H1 (cell line): Measurements from ENCODE around the gene PTPN21. TPM values are rescaled to one million over a fixed set of nuclear protein-coding genes. Genes with fewer than 3 reads are reported as not detected.

Experiments used
- CTCF ChIA-PET: fragments of 300-600 bp; sonication (Branson Sonifier 250); formaldehyde crosslinking; loops from one replicate; lab custom pipeline; 2021; ENCODE audit not compliant: partially characterized antibody; lab: Charles Lee
- POLR2A ChIA-PET: fragments of 300-600 bp; sonication (Branson Sonifier 250); formaldehyde crosslinking; loops from one replicate; lab custom pipeline; 2021; ENCODE audit warnings: inconsistent platforms; ENCODE audit not compliant: partially characterized antibody; lab: Charles Lee
- DNase-seq, 2 experiments: peaks; one replicate each; pipeline versions ENCODE4 v3.0.0 to v3.0.0-alpha.2; 2010 to 2022; ENCODE audit warnings: low spot score in 2 of 2, low read depth in 1 of 2, mixed read lengths in 1 of 2
- FAIRE-seq: peaks from 2 replicates; lab custom pipeline; 2011; peaks lifted over from hg19 to GRCh38; lab: Jason Lieb, UNC
- H2AFZ ChIP-seq: 2 replicates; pipeline ENCODE4 v1.8.1; 2012; ENCODE audit warnings: low read length, inconsistent platforms
- H2AK5ac ChIP-seq: 2 replicates; pipeline ENCODE4 v1.6.1; 2013; ENCODE audit warnings: low read depth, low read length
- H2BK120ac ChIP-seq: replicated peaks from 2 replicates; pipeline ENCODE3; 2013; ENCODE audit warnings: low read depth, low read length, inconsistent platforms
- H2BK12ac ChIP-seq: 2 replicates; pipeline ENCODE4 v1.6.1; 2013; ENCODE audit warnings: low read depth, low read length
- H2BK15ac ChIP-seq: 2 replicates; pipeline ENCODE4 v1.6.1; 2013; ENCODE audit warnings: low read length
- H2BK20ac ChIP-seq: 2 replicates; pipeline ENCODE4 v1.6.1; 2013; ENCODE audit warnings: low read length
- H2BK5ac ChIP-seq: 2 replicates; pipeline ENCODE4 v1.6.1; 2013; ENCODE audit warnings: low read depth, low read length
- H3K14ac ChIP-seq: 2 replicates; pipeline ENCODE4 v1.6.1; 2013; ENCODE audit warnings: inconsistent platforms; ENCODE audit not compliant: insufficient read length
- H3K18ac ChIP-seq: 2 replicates; pipeline ENCODE4 v1.6.1; 2013; ENCODE audit warnings: low read length; ENCODE audit errors: extremely low read depth
- H3K23ac ChIP-seq: 2 replicates; pipeline ENCODE4 v1.6.1; 2013; ENCODE audit warnings: inconsistent platforms; ENCODE audit not compliant: insufficient read length
- H3K23me2 ChIP-seq: 2 replicates; pipeline ENCODE4 v1.6.1; 2013; ENCODE audit warnings: low read depth, low read length
- H3K27ac ChIP-seq: 2 replicates; pipeline ENCODE4 v1.6.1; 2011; ENCODE audit warnings: low read depth, low read length, inconsistent platforms
- H3K27me3 ChIP-seq, 4 experiments: replicated peaks in 1 of 4; 1 replicate in 1 of 4; 2 replicates in 3 of 4; pipeline versions ENCODE4 v1.6.1 to v1.8.1; 2011 to 2013; ENCODE audit warnings: low read length in 3 of 4, mild to moderate bottlenecking in 3 of 4, inconsistent platforms in 2 of 4, mixed read lengths in 2 of 4, moderate library complexity in 1 of 4; ENCODE audit not compliant: control insufficient read depth in 3 of 4, insufficient read depth in 3 of 4; ENCODE audit errors: extremely low read depth in 1 of 4
- H3K36me3 ChIP-seq, 4 experiments: 2 replicates each; pipeline versions ENCODE4 v1.6.1 to v1.8.1; 2011 to 2013; ENCODE audit warnings: mild to moderate bottlenecking in 4 of 4, low read length in 3 of 4, moderate library complexity in 2 of 4, control low read depth in 1 of 4, inconsistent platforms in 1 of 4; ENCODE audit not compliant: insufficient read depth in 4 of 4, control insufficient read depth in 2 of 4
- H3K4ac ChIP-seq: replicated peaks from 2 replicates; pipeline ENCODE3; 2013; ENCODE audit warnings: low read length, low read depth, mixed read lengths, inconsistent platforms; ENCODE audit not compliant: insufficient read length
- H3K4me1 ChIP-seq, 4 experiments: replicated peaks in 1 of 4; 1 replicate in 1 of 4; 2 replicates in 3 of 4; pipeline versions ENCODE4 v1.6.1 to v1.8.1; 2011 to 2013; ENCODE audit warnings: low read length in 3 of 4, inconsistent platforms in 2 of 4, mixed read lengths in 1 of 4; ENCODE audit not compliant: insufficient read depth in 4 of 4, control insufficient read depth in 3 of 4
- H3K4me2 ChIP-seq, 2 experiments: 2 replicates each; pipeline versions ENCODE4 v1.6.1 to v1.8.1; 2011 to 2013; ENCODE audit warnings: low read depth in 2 of 2, low read length in 2 of 2, control low read depth in 1 of 2, inconsistent platforms in 1 of 2, mild to moderate bottlenecking in 1 of 2; ENCODE audit not compliant: insufficient read depth in 1 of 2
- H3K4me3 ChIP-seq, 4 experiments: fragments of 200-600, 300-600 bp in 1 of 4; sonication (generic), shearing (Covaris generic), sonication (Bioruptor Twin) in 1 of 4; 2 replicates each; pipeline versions ENCODE4 v1.5.1 to v1.8.1; 2011 to 2016; ENCODE audit warnings: low read length in 4 of 4, low read depth in 3 of 4, control low read depth in 2 of 4, inconsistent platforms in 2 of 4, mild to moderate bottlenecking in 2 of 4, mixed read lengths in 1 of 4, moderate library complexity in 1 of 4; ENCODE audit not compliant: insufficient read depth in 2 of 4; ENCODE audit errors: extremely low read depth in 1 of 4
- H3K56ac ChIP-seq: replicated peaks from 2 replicates; pipeline ENCODE3; 2013; ENCODE audit warnings: low read depth, mild to moderate bottlenecking, mixed read lengths, low read length, inconsistent platforms; ENCODE audit not compliant: insufficient read length
- H3K79me1 ChIP-seq: 2 replicates; pipeline ENCODE4 v1.6.1; 2013; ENCODE audit warnings: low read depth, low read length, control low read depth
- H3K79me2 ChIP-seq, 2 experiments: 2 replicates each; pipeline versions ENCODE4 v1.6.1 to v1.8.1; 2012 to 2013; ENCODE audit warnings: low read length in 2 of 2, mild to moderate bottlenecking in 2 of 2, inconsistent platforms in 1 of 2; ENCODE audit not compliant: insufficient read depth in 2 of 2, control insufficient read depth in 1 of 2
- H3K9ac ChIP-seq, 4 experiments: replicated peaks in 1 of 4; 1 replicate in 1 of 4; 2 replicates in 3 of 4; pipeline versions ENCODE4 v1.6.1 to v1.8.1; 2011 to 2013; ENCODE audit warnings: low read depth in 3 of 4, low read length in 3 of 4, control low read depth in 2 of 4, mild to moderate bottlenecking in 2 of 4, moderate library complexity in 2 of 4, inconsistent platforms in 1 of 4; ENCODE audit errors: extremely low read depth in 1 of 4
- H3K9me3 ChIP-seq, 2 experiments: 2 replicates each; pipeline versions ENCODE4 v1.6.1 to v1.8.1; 2012 to 2013; ENCODE audit warnings: mild to moderate bottlenecking in 2 of 2, moderate library complexity in 2 of 2, control low read depth in 1 of 2, inconsistent platforms in 1 of 2, low read depth in 1 of 2, low read length in 1 of 2, mixed read lengths in 1 of 2; ENCODE audit not compliant: insufficient read depth in 2 of 2
- H4K20me1 ChIP-seq, 2 experiments: replicated peaks in 1 of 2; 2 replicates each; pipeline versions ENCODE3 to v1.8.1; 2011 to 2013; ENCODE audit warnings: inconsistent platforms in 2 of 2, low read length in 2 of 2, mild to moderate bottlenecking in 1 of 2; ENCODE audit not compliant: insufficient read depth in 2 of 2, control insufficient read depth in 1 of 2
- H4K5ac ChIP-seq: 2 replicates; pipeline ENCODE4 v1.6.1; 2013; ENCODE audit warnings: low read length, low read depth, mixed read lengths, inconsistent platforms; ENCODE audit not compliant: insufficient read length
- H4K8ac ChIP-seq: 2 replicates; pipeline ENCODE4 v1.8.0; 2013; ENCODE audit warnings: mild to moderate bottlenecking, moderate library complexity, low read length, inconsistent platforms; ENCODE audit not compliant: insufficient read depth; ENCODE audit errors: extremely low read depth
- H4K91ac ChIP-seq: replicated peaks from 2 replicates; pipeline ENCODE3; 2013; ENCODE audit warnings: low read length, mixed read lengths, inconsistent platforms; ENCODE audit not compliant: insufficient read length
- ASH2L ChIP-seq: fragments of 200-600, 300-600 bp; sonication (generic); IDR thresholded peaks from one replicate; pipeline ENCODE4 v1.7.1; 2017; ENCODE audit warnings: low read length
- ATF3 ChIP-seq: IDR thresholded peaks from 2 replicates; pipeline ENCODE4 v1.6.1; 2011; ENCODE audit warnings: low read depth, mild to moderate bottlenecking, low read length; ENCODE audit not compliant: insufficient read depth
- WGBS, 2 experiments: shearing (Covaris generic) in 1 of 2; methylation state at CpG; one replicate each; pipeline versions ENCODE4 v1.1.6 to v1.1.7; 2013 to 2015; ENCODE audit warnings: low lambda C conversion rate in 2 of 2, mixed read lengths in 2 of 2, inconsistent platforms in 1 of 2, low coverage in 1 of 2, missing lambda C conversion rate in 1 of 2; ENCODE audit not compliant: insufficient replicate concordance in 2 of 2, insufficient coverage in 1 of 2, insufficient read length in 1 of 2; ENCODE audit errors: extremely low coverage in 1 of 2, missing lambda C conversion rate in 1 of 2; 5-methylcytosine and 5-hydroxymethylcytosine counted together
- polyA plus RNA-seq, 7 experiments: library from polyadenylated mRNA; depleted of rRNA in 3 of 7; stranded (reverse) in 5 of 7; unstranded in 2 of 7; fragments of >200 nt in 5 of 7; fragments of 200-250 nt in 2 of 7; gene quantifications; 1 replicate in 5 of 7; 2 replicates in 1 of 7; 4 replicates in 1 of 7; pipeline versions ENCODE4 v1.2.1 to v1.2.3, GENCODE V29; 2011 to 2013; ENCODE audit warnings: missing spikeins in 2 of 7, mixed read lengths in 2 of 7
- total RNA-seq: library from RNA; stranded (reverse); fragmentation: NEBNext Ultra II Directional; extraction: Animal tissue kit (Norgen Biotek cat#: 25700); gene quantifications from 2 replicates; pipeline ENCODE4 v1.2.1, GENCODE V29; 2021

Gene PTPN21
- total and polyA plus RNA-seq, 2 of the 8 experiments (the other 6 are each of a cell fraction or from before 2014, with no cell fraction given), result 6.5 to 16.1 TPM

- H3K4me1 ChIP-seq, result peaks cover 0 to 10% (median 3%) of the 10 kb centered on the region in 4 experiments; a peak in 3 of 7 replicates
- H3K23ac ChIP-seq, result no peak overlapping the region
- H3K9ac ChIP-seq, result peak overlapping the region; percentile 72 to 93 (median 86); a peak in 6 of 7 replicates
- no peaks in the 10 kb centered on the region for H4K20me1 ChIP-seq
- peak overlapping the region; percentile 28; the same call in 1 of the 2 replicates for H3K18ac ChIP-seq
- H2BK12ac ChIP-seq, result no peak overlapping the region
- H3K79me1 ChIP-seq, result no peaks in the 10 kb centered on the region
- peak overlapping the region; percentile 90 to 93 (median 92) for H3K4me3 ChIP-seq
- ChIA-PET CTCF (interaction anchor here (0.8 kb wide), 1 partner anchor 73 kb away, joined by 3 read pairs; no protein-coding TSS in a partner anchor), POLR2A (interaction anchor here (1.1 to 1.5 kb wide), 2 partner anchors 9 to 298 kb away, joined by 3 to 4 read pairs; partner anchors contain the start of gene ZC3H14)
- H2BK120ac ChIP-seq, result no peak overlapping the region
- no peak overlapping the region for H2BK5ac ChIP-seq
- no peak overlapping the region for H3K56ac ChIP-seq
- H3K27me3 ChIP-seq, result no peaks in the 10 kb centered on the region
- no peak overlapping the region for H3K4ac ChIP-seq
- 3% methylated on average over 19 of the region's 19 CpGs; no CpG with 5 or more reads in 1 of the 2 experiments for WGBS, 2 experiments
- H3K27ac ChIP-seq, result no peak overlapping the region
- no peak overlapping the region for H4K5ac ChIP-seq
- H4K8ac ChIP-seq, result no peak overlapping the region
- peaks cover under 1 to 4% (median under 1%) of the 10 kb centered on the region in 4 experiments; a peak in 5 of 8 replicates for H3K36me3 ChIP-seq
- H3K9me3 ChIP-seq, result no peaks in the 10 kb centered on the region
- TF ChIP-seq ASH2L (peak; percentile 7), ATF3 (no peak)
- H3K23me2 ChIP-seq, result peaks cover 6% of the 10 kb centered on the region; the same call in 1 of the 2 replicates
- H2BK15ac ChIP-seq, result no peak overlapping the region
- DNase-seq, result no peak
- peak overlapping the region; percentile 19 for H2AFZ ChIP-seq
- no peak overlapping the region for H2BK20ac ChIP-seq
- no peak overlapping the region for H3K14ac ChIP-seq
- no peak overlapping the region for H4K91ac ChIP-seq
- peak overlapping the region; percentile 85 to 86 for H3K4me2 ChIP-seq
- FAIRE-seq, result no peak
- peaks cover 0 to 14% of the 10 kb centered on the region in 2 experiments; a peak in 3 of 4 replicates for H3K79me2 ChIP-seq
- H2AK5ac ChIP-seq, result 0 out of 2 replicates have a peak overlapping the region, but pooled peaks have one; percentile 46
These were observed 836 bp downstream of the PTPN21 start for GRCh38 chr14:88553886-88554456.
